ENCODE measurements around the gene CD300E. TPM values are rescaled to one million over a fixed set of nuclear protein-coding genes. Genes with fewer than 3 reads are reported as not detected.
"Not testable (repeated sequence)": the region's sequence is repeated elsewhere in the genome, so short reads cannot be mapped to it uniquely, and the experiment has no call there.

CD300E gene
- total RNA-seq, 1 donor from 2014 or later = 0.08 TPM

DNA sequence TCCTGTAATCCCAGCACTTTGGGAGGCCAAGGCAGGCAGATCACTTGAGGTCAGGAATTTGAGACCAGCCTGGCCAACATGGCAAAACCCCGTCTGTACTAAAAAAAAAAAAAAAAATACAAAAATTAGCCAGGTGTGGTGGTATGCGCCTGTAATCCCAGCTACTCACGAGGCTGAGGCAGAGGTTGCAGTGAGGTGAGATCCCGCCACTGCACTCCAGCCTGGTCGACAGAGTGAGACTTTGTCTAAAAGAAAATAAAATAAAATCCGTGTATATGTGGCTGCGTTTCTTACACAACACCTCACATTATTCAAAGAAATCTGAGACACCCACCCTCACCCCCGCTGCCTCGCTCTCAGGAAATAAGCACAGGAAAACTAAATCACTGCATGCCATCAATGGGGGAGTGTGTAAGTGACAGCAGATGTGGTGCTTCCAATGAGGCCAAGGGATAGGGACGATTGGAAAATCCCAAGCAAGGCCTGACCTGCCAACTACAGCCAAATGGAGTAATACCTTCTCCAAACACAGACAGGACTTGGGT, 13.1 kb upstream of the CD300E start:
- DNase-seq (ENCODE audit: low spot score) = not testable (repeated sequence)

DNA sequence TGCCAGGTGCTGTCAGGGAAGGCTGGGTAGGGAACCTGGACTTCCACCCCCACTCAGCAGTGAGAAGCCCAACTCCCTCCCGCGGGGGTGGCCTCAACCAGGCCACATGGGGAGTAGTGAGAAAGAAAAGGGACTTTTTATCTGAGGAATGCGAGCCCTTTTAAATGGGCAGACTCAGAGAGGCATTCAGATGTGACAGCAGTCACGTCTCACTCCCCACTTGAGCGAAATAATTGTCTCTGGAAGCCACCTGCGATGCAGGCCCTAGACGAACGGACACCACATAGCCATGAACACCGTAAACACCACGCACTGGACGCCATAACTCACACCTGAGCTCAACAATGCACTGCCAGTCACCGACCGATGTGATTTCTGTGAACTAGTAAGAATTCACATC, 11.9 kb upstream of the CD300E start:
- no peak for DNase-seq (ENCODE audit: low spot score)
- no peak for ATAC-seq

More for the DNA sequence above, 13.1 kb upstream of the CD300E start:
- ATAC-seq = not testable (repeated sequence)

- DNase-seq (ENCODE audit: low spot score) = no peak
Measured at GRCh38 chr17:74633326-74633725, 9.8 kb upstream of the CD300E start.

DNA sequence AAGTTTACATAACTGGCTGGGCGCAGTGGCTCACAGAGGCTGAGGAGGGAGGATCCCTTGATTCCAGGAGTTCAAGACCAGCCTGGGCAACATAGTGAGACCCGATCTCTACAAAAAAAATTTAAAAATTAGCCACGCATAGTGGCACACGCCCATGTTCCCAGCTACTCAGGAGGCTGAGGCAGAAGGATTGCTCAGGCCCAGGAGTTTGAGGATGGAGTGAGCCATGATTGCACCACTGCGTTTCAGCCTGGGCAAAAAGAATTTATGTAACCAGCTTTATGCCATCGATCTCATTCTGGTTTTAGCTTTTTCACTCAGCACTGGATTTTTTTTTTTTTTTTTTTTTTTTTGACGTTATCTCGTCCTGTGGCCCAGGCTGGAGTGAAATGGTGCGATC, 9.1 kb upstream of the CD300E start:
- no peak for ATAC-seq
- no peak for DNase-seq (ENCODE audit: low spot score)

More at GRCh38 chr17:74633326-74633725, 9.8 kb upstream of the CD300E start:
- ATAC-seq = no peak

GRCh38 chr17:74631468-74632450, 8.2 kb upstream of the CD300E start:
- no peak for ATAC-seq
- no peak for DNase-seq (ENCODE audit: low spot score)

DNA sequence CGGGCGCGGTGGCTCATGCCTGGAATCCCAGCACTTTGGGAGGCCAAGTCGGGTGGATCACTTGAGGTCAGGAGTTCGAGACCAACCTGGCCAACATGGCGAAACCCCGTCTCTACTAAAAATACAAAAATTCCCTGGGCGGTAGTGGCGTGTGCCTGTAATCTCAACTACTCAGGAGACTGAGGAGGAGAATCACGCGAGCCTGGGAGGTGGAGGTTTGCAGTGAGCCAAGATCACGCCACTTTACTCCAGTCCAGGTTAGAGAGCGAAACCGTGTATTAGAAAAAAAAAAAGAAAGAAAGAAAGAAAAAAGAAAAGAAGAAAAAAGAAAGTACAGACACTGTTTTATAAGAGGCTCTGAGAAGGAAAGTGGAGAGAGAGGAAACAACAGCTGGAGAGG, 6.7 kb upstream of the CD300E start:
- not testable (repeated sequence) for DNase-seq (ENCODE audit: low spot score); ATAC-seq

- no peak for DNase-seq (ENCODE audit: low spot score)
- ATAC-seq = no peak
Measured at GRCh38 chr17:74625661-74626060, 2.1 kb upstream of the CD300E start.

- ATAC-seq = no peak
- DNase-seq (ENCODE audit: low spot score) = no peak
Measured at GRCh38 chr17:74624131-74624530, 593 bp upstream of the CD300E start.

DNA sequence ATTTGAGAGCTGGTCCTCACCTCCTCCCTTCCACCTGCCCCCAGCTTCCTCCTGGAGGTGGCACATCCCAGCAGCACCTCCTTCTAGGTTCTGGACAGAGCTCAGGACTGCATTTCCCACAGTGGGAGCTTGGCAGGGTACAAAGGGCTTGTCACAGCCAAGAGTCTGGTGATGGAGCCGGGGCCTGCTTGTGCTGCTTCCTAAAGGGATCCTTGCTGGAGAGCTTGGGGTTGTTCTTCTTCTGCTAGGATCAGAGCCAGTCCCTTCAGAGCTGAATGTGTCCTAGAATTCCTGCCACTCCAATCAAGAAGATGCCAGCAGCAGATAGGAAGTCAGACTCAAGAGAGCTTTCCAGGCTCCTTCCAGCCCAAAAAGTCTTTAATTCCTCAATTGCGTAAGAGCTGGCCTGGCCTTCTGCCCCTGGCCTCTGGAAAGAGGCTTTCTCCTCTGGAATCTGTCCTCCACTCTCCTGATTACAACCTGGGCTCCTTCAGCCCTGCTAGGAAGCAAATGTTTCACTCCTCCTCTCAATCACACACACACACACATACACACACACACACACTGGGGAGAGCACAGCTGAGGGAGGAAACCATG, 4.4 kb downstream of the CD300E start:
- ATAC-seq (no peak), DNase-seq (ENCODE audit: low spot score) (no peak)

DNA sequence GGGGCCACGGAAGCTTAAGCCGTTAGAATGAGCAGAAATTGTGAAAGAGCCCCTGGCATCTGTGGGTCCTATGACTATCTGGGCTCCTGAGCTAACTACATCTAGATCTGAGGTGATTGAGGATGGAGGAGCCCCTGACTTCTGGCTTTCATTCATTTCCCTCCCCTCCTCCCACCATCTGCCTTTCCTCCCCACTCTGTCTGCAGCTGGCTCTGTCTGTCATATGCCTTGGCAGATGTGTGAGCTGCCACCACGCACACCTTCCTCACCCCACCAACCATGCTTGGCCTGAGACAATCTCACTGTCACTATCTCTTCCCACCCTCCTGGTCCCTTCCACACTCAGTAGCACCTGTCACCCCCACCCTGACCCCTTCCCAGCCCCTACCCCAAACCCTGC, 5.1 kb downstream of the CD300E start:
- ATAC-seq (no peak), DNase-seq (ENCODE audit: low spot score) (no peak)

- ATAC-seq = no peak
- DNase-seq (ENCODE audit: low spot score) = no peak
Measured at GRCh38 chr17:74616696-74617095, 6.8 kb downstream of the CD300E start.

DNA sequence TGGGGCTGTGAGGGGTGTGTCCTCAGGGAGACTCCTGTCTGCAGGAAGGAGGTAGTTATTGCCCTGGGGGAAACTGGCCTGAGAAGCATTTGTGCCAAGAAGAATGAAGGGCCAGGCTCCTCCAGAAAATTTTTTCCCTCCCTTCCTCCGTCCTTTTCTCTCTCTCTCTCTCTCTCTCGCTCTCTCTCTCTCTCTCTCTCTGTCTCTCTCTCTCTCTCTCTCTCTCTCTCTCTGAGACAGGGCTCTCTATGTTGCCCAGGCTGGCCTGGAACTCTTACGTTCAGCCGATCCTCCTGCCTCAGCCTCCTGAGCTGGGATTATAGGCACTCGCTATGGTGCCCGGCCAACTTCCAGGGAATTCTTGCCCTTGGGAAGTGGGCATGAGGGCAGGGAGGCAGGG, 11.5 kb downstream of the CD300E start:
- DNase-seq (ENCODE audit: low spot score) (no peak), ATAC-seq (no peak)

- DNase-seq (ENCODE audit: low spot score) (no peak), ATAC-seq (no peak)
Measured at GRCh38 chr17:74610108-74610507, 13.4 kb downstream of the CD300E start.

DNA sequence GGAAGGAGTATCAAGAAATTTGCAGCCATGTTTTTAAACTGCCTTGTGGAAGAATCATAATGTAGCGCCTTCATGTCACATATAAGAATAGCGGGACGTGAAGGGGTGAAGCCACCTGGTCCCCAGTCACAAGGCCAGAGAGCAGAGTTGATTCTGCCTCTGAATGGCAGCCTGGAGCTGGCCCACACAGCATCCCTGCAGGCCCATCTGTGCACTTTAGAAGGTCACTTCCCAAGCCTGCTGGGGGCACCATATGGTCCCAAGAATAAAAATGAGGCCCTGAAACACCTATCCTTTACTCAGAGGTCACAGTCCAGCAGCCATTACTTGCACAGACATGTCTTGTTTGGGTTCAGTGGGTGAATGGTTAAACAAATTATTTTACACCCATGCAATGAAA, 15.0 kb downstream of the CD300E start:
- no peak for DNase-seq (ENCODE audit: low spot score)
- no peak for ATAC-seq

DNA sequence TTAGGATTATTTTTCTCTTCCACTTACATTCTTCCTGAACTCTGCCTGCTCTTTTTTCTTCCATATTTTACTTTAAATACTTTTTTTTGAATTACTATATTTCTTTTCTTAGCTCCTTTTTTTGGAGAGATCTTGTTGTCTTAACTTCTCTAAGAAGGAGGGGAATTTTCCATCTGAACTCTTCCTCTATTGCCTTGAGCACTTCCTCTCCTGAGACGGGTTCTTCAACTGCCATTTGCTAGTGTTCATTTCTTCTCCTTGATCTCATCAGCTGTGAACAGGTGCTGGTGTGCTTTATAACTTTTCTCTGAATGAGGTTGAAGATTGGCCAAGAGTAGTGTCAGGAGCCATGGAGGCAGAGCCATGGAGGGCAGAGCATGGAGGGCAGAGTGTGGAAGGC, 16.3 kb downstream of the CD300E start:
- no peak for ATAC-seq
- no peak for DNase-seq (ENCODE audit: low spot score)

- DNase-seq (ENCODE audit: low spot score) = no peak
- no peak for ATAC-seq
Measured at GRCh38 chr17:74606050-74606449, 17.5 kb downstream of the CD300E start.

- DNase-seq (ENCODE audit: low spot score) = no peak
Measured at GRCh38 chr17:74605361-74605760, 18.2 kb downstream of the CD300E start.

GRCh38 chr17:74604761-74605160, 18.8 kb downstream of the CD300E start:
- no peak for DNase-seq (ENCODE audit: low spot score)
- ATAC-seq = no peak

More at GRCh38 chr17:74605361-74605760, 18.2 kb downstream of the CD300E start:
- ATAC-seq = no peak

DNA sequence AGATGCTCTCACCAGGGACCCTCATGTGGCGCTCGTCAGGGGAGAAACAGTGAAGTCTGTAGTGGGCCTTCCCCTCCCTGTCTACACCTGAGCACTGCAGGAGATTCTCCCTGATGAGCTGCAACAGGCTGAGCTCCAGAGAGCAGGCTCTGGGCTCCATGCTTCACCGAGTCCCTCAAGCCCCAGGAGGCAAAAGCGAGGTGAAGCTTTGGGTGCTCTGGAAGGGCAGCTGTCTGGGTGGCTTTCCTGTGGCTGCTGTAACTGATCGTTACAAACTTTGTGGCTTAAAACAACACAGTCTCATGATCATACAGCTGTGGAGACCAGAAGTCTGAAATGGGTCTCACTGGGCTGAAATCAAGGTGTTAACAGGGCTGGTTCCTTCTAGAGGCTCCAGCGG, 19.3 kb downstream of the CD300E start:
- no peak for DNase-seq (ENCODE audit: low spot score)
- no peak for ATAC-seq

DNA sequence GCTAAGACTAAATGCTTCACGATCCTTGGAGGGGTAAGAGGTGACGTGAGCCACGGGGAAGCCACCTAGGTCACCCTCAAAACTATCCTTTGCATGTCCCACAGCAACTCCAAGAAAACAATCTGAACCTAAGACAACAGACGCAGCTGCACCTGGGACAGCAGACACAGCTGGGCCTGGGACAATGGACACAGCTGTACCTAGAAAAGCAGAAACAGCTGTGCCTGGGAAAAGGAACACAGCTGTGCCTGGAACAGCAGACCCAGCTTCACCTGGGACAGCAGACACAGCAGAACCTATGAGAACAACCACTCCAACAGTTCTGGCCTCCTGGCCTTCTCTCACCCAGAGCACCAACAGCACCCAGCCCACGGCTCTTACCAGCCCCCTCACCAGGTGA, 19.8 kb downstream of the CD300E start:
- no peak for ATAC-seq
- DNase-seq (ENCODE audit: low spot score) = no peak

GRCh38 chr17:74603037-74603635, 20.4 kb downstream of the CD300E start:
- DNase-seq (ENCODE audit: low spot score) (no peak), ATAC-seq (no peak)

All from left lobe of liver (tissue), 2 donors.